Fibroblast of villous mesenchyme (primary cell): ENCODE results near the gene ARHGAP32. TPM values are rescaled to one million over a fixed set of nuclear protein-coding genes. Genes with fewer than 3 reads are reported as not detected.

Source experiments
- DNase-seq: peaks from one replicate; pipeline ENCODE4 v3.0.0-alpha.2; 2010; ENCODE audit warnings: low read depth
- H3K4me3 ChIP-seq: 2 replicates; pipeline ENCODE4 v1.5.1; 2011; ENCODE audit warnings: low read depth, mild to moderate bottlenecking, low read length
- CTCF ChIP-seq: IDR thresholded peaks from 2 replicates; pipeline ENCODE4 v1.5.1; 2012; ENCODE audit warnings: low read depth, mild to moderate bottlenecking, low read length; ENCODE audit not compliant: insufficient read depth
- total RNA-seq: library from RNA; depleted of rRNA; stranded (reverse); fragments of >200 nt; gene quantifications from 2 replicates; pipeline ENCODE4 v1.2.3, GENCODE V29; 2012

The ARHGAP32 gene
- total RNA-seq, 1 donor, result 9.5 TPM

GRCh38 chr11:128946648-128947047 is 245.5 kb downstream of the ARHGAP32 start:
- no peak for TF ChIP-seq CTCF
- H3K4me3 ChIP-seq, result no peak overlapping the region
- no peak for DNase-seq

- DNase-seq, result no peak
- TF ChIP-seq CTCF, result no peak
- H3K4me3 ChIP-seq, result no peak overlapping the region
Measured at GRCh38 chr11:128943428-128943976, 248.6 kb downstream of the ARHGAP32 start.

GRCh38 chr11:128942817-128943427 is 249.2 kb downstream of the ARHGAP32 start, which contains the start of gene TP53AIP1:
Gene TP53AIP1 (minus strand): TSS chr11:128942871. CDS start chr11:128937818, 5,053 bp downstream.
- H3K4me3 ChIP-seq, result no peak within 1 kb of the TSS
- TF ChIP-seq CTCF, result no peak
- DNase-seq, result no peak

GRCh38 chr11:128942272-128942612 is 249.9 kb downstream of the ARHGAP32 start:
- TF ChIP-seq CTCF, result no peak
- no peak for DNase-seq
- H3K4me3 ChIP-seq, result no peak overlapping the region

GRCh38 chr11:128941573-128942271 is 250.4 kb downstream of the ARHGAP32 start:
- no peak for TF ChIP-seq CTCF
- DNase-seq, result no peak
- H3K4me3 ChIP-seq, result no peak overlapping the region

- TF ChIP-seq CTCF, result no peak
- no peak overlapping the region for H3K4me3 ChIP-seq
- DNase-seq, result no peak
Measured at GRCh38 chr11:128941110-128941509, 251.0 kb downstream of the ARHGAP32 start.

GRCh38 chr11:128940603-128941002 is 251.5 kb downstream of the ARHGAP32 start:
- DNase-seq, result no peak
- TF ChIP-seq CTCF, result no peak
- H3K4me3 ChIP-seq, result no peak overlapping the region
